Small intestine (tissue), 7 donors: ENCODE results near the gene IRX4. TPM values are rescaled to one million over a fixed set of nuclear protein-coding genes. Genes with fewer than 3 reads are reported as not detected.

Source experiments
- DNase-seq, 2 donors: peaks; one replicate each; pipeline versions ENCODE4 v3.0.0 to v3.0.0-alpha.2; 2013
- FAIRE-seq: peaks from 2 replicates; lab custom pipeline; 2012; peaks lifted over from hg19 to GRCh38; lab: Jason Lieb, UNC
- H3K27ac ChIP-seq, 3 donors: one replicate each; pipeline ENCODE4 v1.5.1; 2013; ENCODE audit warnings: low read length in 2 of 3, mild to moderate bottlenecking in 2 of 3, control low read depth in 1 of 3, inconsistent platforms in 1 of 3, low read depth in 1 of 3, moderate library complexity in 1 of 3
- H3K27me3 ChIP-seq, 3 donors: one replicate each; pipeline ENCODE4 v1.6.1; 2013; ENCODE audit warnings: low read length in 3 of 3, inconsistent platforms in 1 of 3; ENCODE audit not compliant: control insufficient read depth in 3 of 3, insufficient read depth in 3 of 3
- H3K36me3 ChIP-seq, 3 donors: one replicate each; pipeline ENCODE4 v1.6.1; 2013; ENCODE audit warnings: low read length in 3 of 3, inconsistent platforms in 1 of 3, low read depth in 1 of 3, mild to moderate bottlenecking in 1 of 3, moderate library complexity in 1 of 3; ENCODE audit not compliant: control insufficient read depth in 3 of 3, insufficient read depth in 2 of 3
- H3K4me1 ChIP-seq, 3 donors: one replicate each; pipeline ENCODE4 v1.6.1; 2013; ENCODE audit warnings: low read length in 2 of 3, inconsistent platforms in 1 of 3, low read depth in 1 of 3, mild to moderate bottlenecking in 1 of 3, moderate library complexity in 1 of 3; ENCODE audit not compliant: control insufficient read depth in 3 of 3, insufficient read depth in 2 of 3
- H3K4me3 ChIP-seq, 3 donors: one replicate each; pipeline ENCODE4 v1.5.1; 2013; ENCODE audit warnings: low read length in 3 of 3, control low read depth in 1 of 3, inconsistent platforms in 1 of 3, low read depth in 1 of 3, mild to moderate bottlenecking in 1 of 3, moderate library complexity in 1 of 3
- H3K9me3 ChIP-seq, 2 donors: one replicate each; pipeline ENCODE4 v1.6.1; 2013; ENCODE audit warnings: low read depth in 1 of 2, low read length in 1 of 2; ENCODE audit not compliant: control insufficient read depth in 2 of 2, insufficient read depth in 1 of 2
- WGBS, 3 donors: extraction: QIAGEN DNeasy Blood & Tissue Kit; methylation state at CpG; one replicate each; pipeline ENCODE4 v1.1.7; 2013; 5-methylcytosine and 5-hydroxymethylcytosine counted together
- polyA plus RNA-seq, 4 donors: library from polyadenylated mRNA; stranded (reverse) in 3 of 4; unstranded in 1 of 4; fragments of 200-250 nt in 3 of 4; fragments of 120-200 nt in 1 of 4; gene quantifications; one replicate each; pipeline versions ENCODE4 v1.2.1 to v1.2.3, GENCODE V29; 2013
- donor health status: healthy with polysubstance abuse.
- donor health status: control.
- donor health status: control.
- donor health status: Bipolar disorder and iron deficiency.
- donor health status: healthy.

Gene IRX4
- polyA plus RNA-seq, 4 donors = 0.03 TPM; not detected in 3

GRCh38 chr5:1865486-1865885 is 17.2 kb downstream of the IRX4 start:
- WGBS, 3 donors = 31 to 62% (median 42%) methylated on average over 12 to 14 of the region's 14 CpGs
- DNase-seq = no peak
- H3K27me3 ChIP-seq = peaks cover 0 to 73% (median 13%) of the 10 kb centered on the region in 3 donors
- H3K9me3 ChIP-seq = no peaks in the 10 kb centered on the region
- no peaks in the 10 kb centered on the region for H3K4me1 ChIP-seq
- no peak overlapping the region for H3K27ac ChIP-seq
- no peak overlapping the region for H3K4me3 ChIP-seq
- no peaks in the 10 kb centered on the region for H3K36me3 ChIP-seq
- no peak for FAIRE-seq

- DNase-seq (peak; percentile 35 to 40), FAIRE-seq (no peak)
- no peak overlapping the region for H3K27ac ChIP-seq
- no peaks in the 10 kb centered on the region for H3K9me3 ChIP-seq
- H3K36me3 ChIP-seq = no peaks in the 10 kb centered on the region
- peaks cover 0 to 73% (median 13%) of the 10 kb centered on the region in 3 donors for H3K27me3 ChIP-seq
- H3K4me1 ChIP-seq = no peaks in the 10 kb centered on the region
- no peak overlapping the region for H3K4me3 ChIP-seq
- WGBS, 3 donors = 13 to 71% (median 26%) methylated on average over 16 of the region's 16 CpGs
These were observed 17.8 kb downstream of the IRX4 start for GRCh38 chr5:1864896-1865440.

- H3K9me3 ChIP-seq = no peaks in the 10 kb centered on the region
- peaks cover 0 to 54% (median 7%) of the 10 kb centered on the region in 3 donors for H3K27me3 ChIP-seq
- FAIRE-seq (no peak), DNase-seq (no peak)
- no peaks in the 10 kb centered on the region for H3K4me1 ChIP-seq
- H3K27ac ChIP-seq = no peak overlapping the region
- 63 to 71% (median 64%) methylated on average over 7 of the region's 7 CpGs for WGBS, 3 donors
- H3K36me3 ChIP-seq = no peaks in the 10 kb centered on the region
- H3K4me3 ChIP-seq = no peak overlapping the region
These were observed 21.8 kb downstream of the IRX4 start for GRCh38 chr5:1860949-1861348.

GRCh38 chr5:1860021-1860610 is 22.6 kb downstream of the IRX4 start:
- Histone ChIP-seq H3K4me3 (no peak overlapping the region), H3K27ac (no peak overlapping the region), H3K36me3 (no peaks in the 10 kb centered on the region), H3K4me1 (no peaks in the 10 kb centered on the region), H3K9me3 (no peaks in the 10 kb centered on the region), H3K27me3 (peaks cover 0 to 53% (median 6%) of the 10 kb centered on the region in 3 donors)
- DNase-seq (no peak), FAIRE-seq (no peak)
- WGBS, 3 donors = 83 to 88% (median 84%) methylated on average over 21 to 22 of the region's 22 CpGs

GRCh38 chr5:1859099-1859498 is 23.6 kb downstream of the IRX4 start:
- H3K9me3 ChIP-seq = no peaks in the 10 kb centered on the region
- H3K27ac ChIP-seq = no peak overlapping the region
- FAIRE-seq = no peak
- no peak for DNase-seq
- no peaks in the 10 kb centered on the region for H3K4me1 ChIP-seq
- 81 to 85% (median 84%) methylated on average over 10 of the region's 10 CpGs for WGBS, 3 donors
- H3K27me3 ChIP-seq = peaks cover 0 to 48% (median 5%) of the 10 kb centered on the region in 3 donors
- no peaks in the 10 kb centered on the region for H3K36me3 ChIP-seq
- no peak overlapping the region for H3K4me3 ChIP-seq

- H3K36me3 ChIP-seq = no peaks in the 10 kb centered on the region
- H3K27me3 ChIP-seq = peaks cover 0 to 47% (median 9%) of the 10 kb centered on the region in 3 donors
- no peak overlapping the region for H3K4me3 ChIP-seq
- H3K9me3 ChIP-seq = no peaks in the 10 kb centered on the region
- no peaks in the 10 kb centered on the region for H3K4me1 ChIP-seq
- WGBS, 3 donors = 90 to 92% (median 92%) methylated on average over 15 to 16 of the region's 16 CpGs
- FAIRE-seq (no peak), DNase-seq (no peak)
- no peak overlapping the region for H3K27ac ChIP-seq
These were observed 24.3 kb downstream of the IRX4 start for GRCh38 chr5:1858436-1858835.

GRCh38 chr5:1857256-1857600 is 25.5 kb downstream of the IRX4 start:
- WGBS, 3 donors = 74 to 93% (median 92%) methylated on average over 31 to 32 of the region's 32 CpGs
- H3K4me3 ChIP-seq = no peak overlapping the region
- H3K27me3 ChIP-seq = peaks cover 0 to 41% (median 14%) of the 10 kb centered on the region in 3 donors
- H3K36me3 ChIP-seq = no peaks in the 10 kb centered on the region
- DNase-seq (no peak), FAIRE-seq (no peak)
- no peak overlapping the region for H3K27ac ChIP-seq
- H3K4me1 ChIP-seq = no peaks in the 10 kb centered on the region
- H3K9me3 ChIP-seq = no peaks in the 10 kb centered on the region

- Histone ChIP-seq H3K4me1 (no peaks in the 10 kb centered on the region), H3K27ac (no peak overlapping the region), H3K36me3 (no peaks in the 10 kb centered on the region), H3K4me3 (no peak overlapping the region), H3K27me3 (peaks cover 0 to 39% (median 14%) of the 10 kb centered on the region in 3 donors), H3K9me3 (no peaks in the 10 kb centered on the region)
- WGBS, 3 donors = 66 to 92% (median 80%) methylated on average over 43 to 49 of the region's 49 CpGs
- FAIRE-seq = no peak
- no peak for DNase-seq
These were observed 26.0 kb downstream of the IRX4 start for GRCh38 chr5:1856596-1857255.
